ENCODE results near the gene KCNJ15.
A peak's percentile ranks its signal among the peaks of the same experiment; 100 is the strongest.

The KCNJ15 gene

DNA sequence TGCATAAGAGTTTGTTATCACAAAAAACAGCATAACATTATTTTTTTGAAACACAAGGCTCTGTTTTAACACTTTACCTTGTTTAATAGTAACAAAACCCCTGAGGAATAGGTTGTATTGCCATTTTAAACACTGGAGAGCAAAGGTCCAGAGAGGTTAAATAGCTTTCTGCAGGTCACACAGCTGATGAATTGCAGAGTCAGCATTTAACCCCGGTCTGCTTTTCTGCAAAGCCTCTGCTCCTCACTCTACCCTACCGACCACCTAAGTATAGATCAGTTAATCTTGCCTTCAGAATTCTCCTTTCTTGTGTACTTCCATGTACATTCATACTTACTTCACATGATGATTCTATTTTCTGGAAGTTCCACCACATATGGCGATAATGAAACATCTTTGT, 42.0 kb downstream of the KCNJ15 start:
- no peak overlapping the region for H3K4me3 ChIP-seq (ENCODE audit: low read length)
- DNase-seq (ENCODE audit: low read depth), result no peak
- no peak for TF ChIP-seq CTCF (conservative IDR thresholded peaks at IDR 0.05; ENCODE audit: low read depth, low read length)

- H3K4me3 ChIP-seq (ENCODE audit: low read length), result no peak overlapping the region
- TF ChIP-seq CTCF (conservative IDR thresholded peaks at IDR 0.05; ENCODE audit: low read depth, low read length), result no peak
- DNase-seq (ENCODE audit: low read depth), result no peak
Observed at GRCh38 chr21:38299671-38300070, 42.9 kb downstream of the KCNJ15 start.

- H3K4me3 ChIP-seq (ENCODE audit: low read length), result no peak overlapping the region
- no peak for TF ChIP-seq CTCF (conservative IDR thresholded peaks at IDR 0.05; ENCODE audit: low read depth, low read length)
- DNase-seq (ENCODE audit: low read depth), result no peak
Observed at GRCh38 chr21:38300141-38300578, 43.4 kb downstream of the KCNJ15 start.

DNA sequence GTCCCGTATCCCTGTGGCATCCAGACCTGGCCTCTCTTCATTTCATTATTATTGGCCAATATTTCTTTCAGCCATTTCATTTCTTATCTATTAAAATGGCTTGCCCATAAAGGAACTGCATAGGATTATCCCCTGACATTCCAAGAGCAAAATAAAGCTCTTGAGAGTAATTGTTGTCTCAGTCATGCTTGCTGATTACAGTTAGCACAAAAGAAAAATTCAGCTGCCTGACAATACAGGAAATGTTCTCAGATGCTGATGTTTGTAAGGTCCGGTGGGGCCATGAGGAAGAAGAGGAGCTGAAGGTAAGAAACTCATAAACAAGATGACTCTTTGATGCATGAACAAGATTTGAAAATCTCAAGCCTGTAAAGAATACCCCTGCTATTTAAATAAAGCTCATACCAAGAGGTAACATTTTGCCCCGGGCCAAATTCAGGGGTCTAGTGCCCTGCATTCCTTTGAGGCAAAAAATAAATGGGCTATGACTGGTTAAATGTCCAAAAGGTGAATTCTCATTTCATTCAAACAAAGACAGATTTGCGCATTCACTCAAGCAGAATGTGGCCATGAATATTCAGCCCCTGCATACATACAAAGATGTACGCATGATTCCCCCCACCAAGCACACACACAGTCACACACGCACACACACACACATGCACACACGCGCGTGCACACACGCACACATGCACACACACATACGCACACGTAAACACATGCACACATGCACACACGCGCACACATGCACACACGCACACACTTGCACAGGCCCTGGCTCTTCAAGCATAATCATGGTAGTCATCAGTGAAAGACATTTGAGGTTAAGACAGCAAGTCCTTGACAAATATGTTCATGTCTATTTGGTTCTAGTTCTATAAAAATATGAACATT, 44.8 kb downstream of the KCNJ15 start:
- no peak overlapping the region for H3K4me3 ChIP-seq (ENCODE audit: low read length)
- DNase-seq (ENCODE audit: low read depth), result no peak
- TF ChIP-seq CTCF (conservative IDR thresholded peaks at IDR 0.05; ENCODE audit: low read depth, low read length), result no peak

DNA sequence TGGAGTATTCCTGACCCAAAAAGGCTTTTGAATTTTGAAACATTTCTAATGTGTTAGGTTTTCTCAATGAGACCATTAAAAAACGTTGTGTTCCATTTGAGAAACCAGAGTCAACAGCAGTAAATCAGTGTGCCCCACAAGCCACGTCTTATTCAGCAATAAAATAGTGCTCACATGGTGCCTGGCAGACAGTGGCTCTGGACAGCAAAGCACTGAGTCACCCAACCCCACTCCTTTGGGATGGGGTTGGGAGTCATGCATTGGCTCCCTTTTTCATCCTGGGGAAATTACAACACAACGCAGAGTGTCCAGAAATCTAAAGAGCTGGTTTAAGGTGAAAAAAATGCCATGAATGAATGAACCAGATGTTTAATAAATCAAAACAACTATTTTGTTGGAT, 46.5 kb downstream of the KCNJ15 start:
- peak; percentile 77 for DNase-seq (ENCODE audit: low read depth)
- no peak overlapping the region for H3K4me3 ChIP-seq (ENCODE audit: low read length)
- no peak for TF ChIP-seq CTCF (conservative IDR thresholded peaks at IDR 0.05; ENCODE audit: low read depth, low read length)

- TF ChIP-seq CTCF (conservative IDR thresholded peaks at IDR 0.05; ENCODE audit: low read depth, low read length), result no peak
- peak; percentile 98 for DNase-seq (ENCODE audit: low read depth)
Observed at GRCh38 chr21:38306433-38307141, 49.8 kb downstream of the KCNJ15 start.

More at GRCh38 chr21:38306433-38307141, 49.8 kb downstream of the KCNJ15 start:
- H3K4me3 ChIP-seq (ENCODE audit: low read length), result no peak overlapping the region

Measured in retinal pigment epithelial cell (primary cell).